ENCODE measurements around the gene MAB21L4. TPM values are rescaled to one million over a fixed set of nuclear protein-coding genes. Genes with fewer than 3 reads are reported as not detected.

Gene MAB21L4
- total and polyA plus RNA-seq, 8 donors = 0.14 to 2.0 (median 1.1) TPM

DNA sequence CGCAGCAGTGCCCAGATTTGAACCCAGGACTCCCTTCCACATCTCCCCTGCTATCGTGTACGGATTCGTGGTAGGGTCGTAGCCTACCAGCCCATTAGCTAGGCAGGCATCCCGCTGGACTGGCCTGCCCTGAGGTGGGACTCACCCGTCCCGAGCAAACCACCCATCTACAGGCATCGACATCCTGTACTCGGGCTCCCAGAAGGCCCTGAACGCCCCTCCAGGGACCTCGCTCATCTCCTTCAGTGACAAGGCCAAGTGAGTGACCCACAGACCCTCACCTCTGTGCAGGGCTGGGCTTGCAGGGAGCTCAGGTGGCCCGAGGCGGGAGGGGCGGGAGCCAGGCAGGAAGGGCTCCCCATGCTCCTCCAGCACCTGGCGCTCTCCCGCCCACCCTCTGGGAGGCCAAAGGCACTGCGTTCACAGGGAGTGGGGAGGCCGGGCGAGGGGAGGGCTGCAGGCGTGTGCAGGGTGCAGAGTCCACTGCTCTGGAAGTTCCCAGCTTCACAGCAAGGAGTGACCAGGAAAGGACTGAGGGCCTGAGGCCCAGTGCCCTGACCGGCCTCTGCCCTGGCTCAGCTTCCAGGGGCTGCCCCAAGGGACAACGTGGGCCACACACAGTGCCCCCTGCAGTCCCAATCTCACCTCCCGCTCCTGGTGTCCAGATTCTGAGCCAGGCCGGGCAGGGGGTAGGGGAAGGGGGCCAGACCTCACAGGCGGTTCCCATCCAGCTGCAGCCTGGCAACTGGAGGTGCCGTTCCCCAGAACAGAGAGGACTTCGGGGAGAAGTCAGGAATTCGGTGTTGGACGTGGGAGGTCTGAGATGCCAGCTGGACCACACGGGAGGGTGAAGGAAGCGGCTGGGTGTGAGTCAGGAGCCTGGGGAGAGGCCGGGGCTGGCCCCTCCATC, 21.9 kb downstream of the MAB21L4 start:
- peak in 3 of 6 donors; percentile 36 to 62 (median 61) for DNase-seq
- H3K4me1 ChIP-seq = peaks cover 0 to 3% (median 0%) of the 10 kb centered on the region in 3 donors
- WGBS, 2 donors = 70 to 72% methylated on average over 33 of the region's 33 CpGs
- TF ChIP-seq, protein P1, sequence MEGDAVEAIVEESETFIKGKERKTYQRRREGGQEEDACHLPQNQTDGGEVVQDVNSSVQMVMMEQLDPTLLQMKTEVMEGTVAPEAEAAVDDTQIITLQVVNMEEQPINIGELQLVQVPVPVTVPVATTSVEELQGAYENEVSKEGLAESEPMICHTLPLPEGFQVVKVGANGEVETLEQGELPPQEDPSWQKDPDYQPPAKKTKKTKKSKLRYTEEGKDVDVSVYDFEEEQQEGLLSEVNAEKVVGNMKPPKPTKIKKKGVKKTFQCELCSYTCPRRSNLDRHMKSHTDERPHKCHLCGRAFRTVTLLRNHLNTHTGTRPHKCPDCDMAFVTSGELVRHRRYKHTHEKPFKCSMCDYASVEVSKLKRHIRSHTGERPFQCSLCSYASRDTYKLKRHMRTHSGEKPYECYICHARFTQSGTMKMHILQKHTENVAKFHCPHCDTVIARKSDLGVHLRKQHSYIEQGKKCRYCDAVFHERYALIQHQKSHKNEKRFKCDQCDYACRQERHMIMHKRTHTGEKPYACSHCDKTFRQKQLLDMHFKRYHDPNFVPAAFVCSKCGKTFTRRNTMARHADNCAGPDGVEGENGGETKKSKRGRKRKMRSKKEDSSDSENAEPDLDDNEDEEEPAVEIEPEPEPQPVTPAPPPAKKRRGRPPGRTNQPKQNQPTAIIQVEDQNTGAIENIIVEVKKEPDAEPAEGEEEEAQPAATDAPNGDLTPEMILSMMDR (IDR thresholded peaks at IDR 0.05) = no peak
- ATAC-seq = peak in 3 of 4 donors; percentile 62 to 79 (median 68)
- no peaks in the 10 kb centered on the region for H3K36me3 ChIP-seq
- intact Hi-C loops (cut with DNase I) = no loop called here
- no peak for FAIRE-seq
- no peak overlapping the region for H3K4me3 ChIP-seq
- no peak overlapping the region for H3K27ac ChIP-seq
- no peaks in the 10 kb centered on the region for H3K27me3 ChIP-seq
- H3K9me3 ChIP-seq = no peaks in the 10 kb centered on the region

DNA sequence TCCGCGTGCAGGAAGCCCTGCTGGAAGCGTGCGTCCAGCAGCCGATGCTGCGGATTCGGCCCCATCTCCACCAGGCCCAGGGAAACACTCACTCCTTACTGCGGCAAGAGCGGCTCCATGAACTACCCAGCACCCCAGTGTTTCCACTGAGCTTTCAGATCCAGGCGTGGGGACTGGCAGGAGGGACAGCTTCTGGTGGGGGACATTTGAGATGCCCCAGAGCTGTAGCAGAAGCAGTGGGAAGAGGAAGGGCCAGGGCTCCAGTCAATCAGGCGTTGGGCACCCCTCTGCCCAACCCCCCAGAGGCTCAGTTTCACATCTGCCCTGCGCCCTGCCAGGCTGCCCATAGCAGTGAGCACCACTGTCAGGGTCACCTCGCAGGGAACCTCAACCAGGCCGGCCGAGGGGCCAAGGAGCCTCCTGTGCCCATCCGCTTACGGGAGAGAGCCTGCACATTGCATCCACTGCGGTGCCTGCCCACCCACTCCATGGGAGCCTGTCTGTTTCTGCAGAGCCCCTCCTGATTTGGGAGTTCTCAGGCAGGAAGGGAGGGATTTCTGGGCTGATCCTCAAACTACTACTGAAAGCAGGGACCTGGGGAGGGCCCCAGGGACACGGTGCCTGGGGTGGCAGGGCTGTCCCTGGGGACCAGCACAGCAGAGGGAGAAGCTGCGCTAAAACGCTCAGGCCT, 22.7 kb downstream of the MAB21L4 start:
- Histone ChIP-seq H3K27me3 (no peaks in the 10 kb centered on the region), H3K4me1 (peaks cover 0 to 3% (median 0%) of the 10 kb centered on the region in 3 donors), H3K27ac (no peak overlapping the region), H3K4me3 (no peak overlapping the region), H3K9me3 (no peaks in the 10 kb centered on the region), H3K36me3 (no peaks in the 10 kb centered on the region)
- 86% methylated on average over 21 of the region's 21 CpGs for WGBS, 2 donors
- ATAC-seq = no peak
- intact Hi-C loops (cut with DNase I) = no loop called here
- TF ChIP-seq, protein P1 (IDR thresholded peaks at IDR 0.05) = no peak
- FAIRE-seq = no peak
- DNase-seq = peak in 2 of 6 donors; percentile 45 to 59

DNA sequence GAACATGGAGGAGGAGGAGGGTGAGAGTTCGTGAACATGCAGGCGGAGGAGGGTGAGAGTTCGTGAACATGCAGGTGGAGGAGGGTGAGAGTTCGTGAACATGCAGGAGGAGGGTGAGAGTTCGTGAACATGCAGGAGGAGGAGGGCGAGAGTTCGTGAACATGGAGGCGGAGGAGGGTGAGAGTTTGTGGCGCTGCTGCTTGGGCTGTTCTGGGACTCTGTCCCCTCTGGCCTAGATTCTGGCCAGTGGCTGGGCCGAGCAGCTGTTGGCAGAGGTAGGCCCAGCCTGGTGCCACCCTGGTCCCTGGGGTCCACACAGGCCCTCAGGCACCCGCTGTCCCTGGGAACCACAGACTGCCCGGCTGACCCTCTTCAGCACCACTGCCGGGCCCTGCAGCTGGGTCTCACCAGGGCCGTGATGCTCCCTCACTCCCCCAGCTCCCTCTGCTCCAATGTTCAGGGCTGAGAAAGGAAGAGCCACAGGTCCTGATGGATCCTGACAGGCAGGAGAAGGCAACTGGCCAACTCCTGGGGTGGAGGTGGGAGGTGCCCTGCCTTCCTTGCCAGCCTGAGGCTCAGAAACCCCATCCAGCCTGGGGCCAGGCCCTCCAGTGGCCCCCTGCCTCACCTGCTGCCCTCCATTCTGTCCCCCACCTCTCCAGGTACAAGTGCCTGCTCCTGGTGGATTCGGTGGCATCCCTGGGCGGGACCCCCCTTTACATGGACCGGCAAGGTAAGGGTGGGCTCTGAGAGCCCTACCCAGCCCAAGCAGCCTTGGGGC, 23.4 kb downstream of the MAB21L4 start:
- Histone ChIP-seq H3K4me1 (peaks cover 0 to 3% (median 0%) of the 10 kb centered on the region in 3 donors), H3K36me3 (no peaks in the 10 kb centered on the region), H3K27me3 (no peaks in the 10 kb centered on the region), H3K9me3 (no peaks in the 10 kb centered on the region), H3K4me3 (no peak overlapping the region), H3K27ac (no peak overlapping the region)
- TF ChIP-seq, protein P1 (IDR thresholded peaks at IDR 0.05) = no peak
- peak in 1 of 6 donors; percentile 48 for DNase-seq
- intact Hi-C loops (cut with DNase I) = no loop called here
- FAIRE-seq = no peak
- no peak for ATAC-seq
- WGBS, 2 donors = 83 to 94% methylated on average over 16 to 17 of the region's 17 CpGs

DNA sequence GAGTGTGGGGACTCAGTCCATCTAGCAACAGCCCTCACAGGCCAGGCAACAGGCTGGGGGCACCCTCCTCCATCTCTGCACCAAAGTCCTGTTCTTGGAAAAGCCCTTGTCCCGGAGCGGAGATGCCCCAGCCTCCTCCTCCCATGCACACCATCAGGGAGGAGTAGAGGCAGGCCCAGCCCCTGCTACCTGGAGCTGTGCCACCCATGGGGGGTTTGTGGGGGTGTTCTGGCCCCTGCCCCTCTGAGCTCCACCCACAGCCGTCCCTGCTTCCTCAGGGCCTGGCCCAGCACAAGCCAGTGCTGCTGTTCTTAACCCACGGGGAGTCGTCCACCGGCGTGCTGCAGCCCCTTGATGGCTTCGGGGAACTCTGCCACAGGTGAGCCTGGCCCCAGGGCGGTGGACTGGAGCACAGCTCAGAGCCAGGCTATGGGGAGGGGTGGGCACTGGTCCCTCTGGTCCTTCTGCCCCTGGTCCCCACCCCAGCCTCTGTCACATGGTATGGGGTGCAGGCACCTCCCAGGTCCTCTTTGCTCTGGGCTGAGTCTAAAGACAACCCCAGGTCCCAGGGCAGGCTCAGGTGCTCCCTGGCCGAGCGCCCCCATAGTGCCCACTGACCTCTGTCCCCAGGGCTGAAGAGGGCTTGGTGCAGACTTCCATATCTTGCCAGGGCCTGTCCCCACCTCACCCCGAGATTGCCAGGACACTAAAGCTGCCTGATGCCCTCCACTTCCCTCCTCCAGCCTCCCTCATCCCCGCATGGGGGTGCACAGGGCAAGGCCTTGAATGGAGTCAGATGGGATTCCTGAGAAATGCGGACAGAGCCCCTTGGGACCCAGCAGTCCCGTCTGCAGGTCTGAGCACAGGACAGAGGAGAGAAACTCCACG, 24.6 kb downstream of the MAB21L4 start:
- 81 to 84% methylated on average over 16 of the region's 16 CpGs for WGBS, 2 donors
- peak in 1 of 6 donors; percentile 66 for DNase-seq
- no peak for ATAC-seq

More for the DNA sequence above, 24.6 kb downstream of the MAB21L4 start:
- no peaks in the 10 kb centered on the region for H3K9me3 ChIP-seq
- no peaks in the 10 kb centered on the region for H3K27me3 ChIP-seq
- H3K4me3 ChIP-seq = no peak overlapping the region
- no peaks in the 10 kb centered on the region for H3K36me3 ChIP-seq
- intact Hi-C loops (cut with DNase I) = no loop called here
- TF ChIP-seq, protein P1 (IDR thresholded peaks at IDR 0.05) = no peak
- FAIRE-seq = no peak
- no peak overlapping the region for H3K27ac ChIP-seq
- H3K4me1 ChIP-seq = no peaks in the 10 kb centered on the region

Measured in pancreas (tissue), 10 donors.